ENCODE data around the gene LCN10. TPM values are rescaled to one million over a fixed set of nuclear protein-coding genes. Genes with fewer than 3 reads are reported as not detected.

LCN10 gene
- total RNA-seq, result not detected
- 0.83 TPM for polyA plus RNA-seq (2013, experiment 1 of 2)
- 1.1 TPM for polyA plus RNA-seq (2013, experiment 2 of 2)
- total RNA-seq, result 0 to 0.36 (median 0) reads per million in 172 experiments

DNA sequence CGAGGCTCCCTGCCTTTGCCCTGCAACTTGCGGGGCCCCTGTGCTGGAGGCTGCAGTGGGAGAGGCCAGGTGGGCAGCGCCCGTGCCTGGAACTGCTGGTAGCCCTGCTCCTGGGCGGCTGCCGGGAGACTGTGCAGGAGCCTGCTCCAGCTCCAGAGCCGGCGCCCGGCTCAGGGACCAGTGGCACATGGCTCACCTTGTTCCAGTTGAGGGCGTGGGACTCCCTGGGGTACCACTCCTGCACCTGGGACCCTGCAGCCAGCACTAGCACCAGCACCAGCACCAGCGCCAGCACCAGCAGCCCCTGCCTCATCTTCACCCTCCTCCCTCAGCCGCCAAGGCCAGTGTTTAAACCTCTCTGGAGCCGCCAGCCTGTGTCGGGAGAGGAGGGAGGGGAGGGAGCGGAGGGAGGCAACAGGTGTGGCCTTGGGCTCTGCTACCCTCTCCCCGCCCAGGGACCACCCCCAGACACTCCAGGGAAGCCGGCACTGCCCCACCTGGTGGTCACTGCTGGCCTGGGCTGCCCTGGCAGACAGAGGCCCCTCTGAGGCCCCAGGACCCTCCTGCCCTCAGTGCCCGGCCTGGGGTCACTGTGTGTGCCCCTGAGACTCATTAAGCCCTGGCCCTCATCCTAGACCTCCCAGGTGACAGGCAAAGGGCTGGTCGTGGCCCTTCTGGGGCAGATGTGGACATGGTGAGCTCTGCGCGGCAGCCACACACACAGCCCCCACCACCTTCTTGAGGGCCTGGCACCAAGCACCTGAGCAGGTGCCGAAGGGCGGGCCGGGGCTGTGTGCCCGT is at the start of gene LCN10:
Gene LCN10 (minus strand): TSS at position 350 of the 801 bp plus-strand sequence. CDS start 37 bp downstream, at position 313.
- DNase-seq (no peak), ATAC-seq (ENCODE audit: poor library complexity) (no peak)
- Histone ChIP-seq H3K4me1 (ENCODE audit: insufficient read depth, low read length) (peaks cover 19% of the 10 kb centered on the region), H3K27me3 (ENCODE audit: control insufficient read depth in 1 of 2, insufficient read depth in 2 of 2, low read length in 2 of 2) (peaks cover 9 to 14% of the 10 kb centered on the region in 2 experiments), H3K4me3 (ENCODE audit: low read length) (peak within 1 kb of the TSS; percentile 47), H3K9me3 (ENCODE audit: control insufficient read depth in 1 of 2, insufficient read depth in 1 of 2, low read length in 2 of 2) (peaks cover 0 to 29% of the 10 kb centered on the region in 2 experiments), H3K36me3 (ENCODE audit: insufficient read depth, low read length) (no peaks in the 10 kb centered on the region), H3K27ac (ENCODE audit: low read depth in 1 of 2, low read length in 2 of 2) (no peak within 1 kb of the TSS)
- no peak within 1 kb of the TSS for H3K27ac Mint-ChIP-seq
- TF ChIP-seq CTCF (IDR thresholded peaks at IDR 0.05), result no peak
- peaks cover 4% of the 10 kb centered on the region for H3K27me3 Mint-ChIP-seq
- POLR2A ChIA-PET, result no interaction called here
- intact Hi-C loops (cut with DNase I, micrococcal nuclease), result no loop called here
- peak within 1 kb of the TSS; percentile 63 for H3K4me3 Mint-ChIP-seq
- H3K36me3 Mint-ChIP-seq (ENCODE audit: low read depth), result no peaks in the 10 kb centered on the region
- H3K4me1 Mint-ChIP-seq (ENCODE audit: low read depth), result no peaks in the 10 kb centered on the region
- H3K9me3 Mint-ChIP-seq, result no peaks in the 10 kb centered on the region
- CTCF ChIA-PET, result no interaction called here

DNA sequence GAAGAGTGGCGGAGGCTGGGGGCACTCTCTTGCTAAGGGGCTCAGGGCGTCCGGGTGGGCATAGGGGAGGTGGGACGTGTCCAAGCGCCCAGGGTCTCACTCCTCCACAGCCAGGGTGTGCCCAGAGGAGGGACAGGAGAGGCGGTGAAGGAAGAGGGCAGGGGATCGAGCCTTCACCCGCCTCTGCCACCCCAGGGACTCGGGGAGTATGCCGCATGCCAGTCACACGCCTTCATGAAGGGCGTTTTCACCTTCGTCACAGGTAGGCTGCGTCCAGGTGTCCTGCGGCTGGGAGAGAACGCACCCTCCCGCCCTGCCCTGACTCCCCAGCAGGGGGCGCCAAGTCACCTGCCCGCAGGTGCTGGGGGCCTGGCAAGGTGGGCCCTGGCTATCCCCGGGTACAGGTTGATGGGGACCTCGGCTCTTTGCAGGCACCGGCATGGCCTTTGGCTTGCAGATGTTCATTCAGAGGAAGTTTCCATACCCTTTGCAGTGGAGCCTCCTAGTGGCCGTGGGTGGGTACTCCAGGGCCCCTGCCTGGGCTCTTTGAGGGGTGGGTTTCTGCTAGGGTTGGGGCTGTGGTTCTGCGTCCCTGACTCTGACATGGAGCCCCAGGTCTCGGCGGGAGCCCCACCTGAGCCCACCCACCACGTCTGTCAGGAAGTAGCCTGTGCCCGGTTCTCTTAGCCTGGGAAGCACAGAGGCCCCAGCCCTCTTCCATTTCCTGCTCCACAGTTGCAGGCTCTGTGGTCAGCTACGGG is 49.0 kb upstream of the LCN10 start:
- TF ChIP-seq CTCF (IDR thresholded peaks at IDR 0.05), result peak; percentile 99
- Mint-ChIP-seq H3K4me3 (peak overlapping the region; percentile 91), H3K27me3 (no peaks in the 10 kb centered on the region), H3K27ac (peak overlapping the region; percentile 99), H3K36me3 (ENCODE audit: low read depth) (no peaks in the 10 kb centered on the region), H3K4me1 (ENCODE audit: low read depth) (peaks cover 47% of the 10 kb centered on the region), H3K9me3 (no peaks in the 10 kb centered on the region)
- CTCF ChIA-PET, result interaction anchor here (0.7 to 1.4 kb wide), 3 partner anchors 16 to 243 kb away, joined by 3 to 4 read pairs (median 4); partner anchors contain the start of genes AJM1 and RABL6
- Histone ChIP-seq H3K4me3 (ENCODE audit: low read length) (peak overlapping the region; percentile 77), H3K36me3 (ENCODE audit: insufficient read depth, low read length) (peaks cover 14% of the 10 kb centered on the region), H3K9me3 (ENCODE audit: control insufficient read depth in 1 of 2, insufficient read depth in 1 of 2, low read length in 2 of 2) (no peaks in the 10 kb centered on the region), H3K27me3 (ENCODE audit: control insufficient read depth in 1 of 2, insufficient read depth in 2 of 2, low read length in 2 of 2) (no peaks in the 10 kb centered on the region), H3K27ac (ENCODE audit: low read depth in 1 of 2, low read length in 2 of 2) (peak overlapping the region; percentile 95), H3K4me1 (ENCODE audit: insufficient read depth, low read length) (peaks cover 33% of the 10 kb centered on the region)
- POLR2A ChIA-PET, result interaction anchor here (0.7 to 4.4 kb wide), 6 partner anchors 9 to 286 kb away, joined by 3 to 30 read pairs (median 3); partner anchors contain the start of genes CLIC3, RABL6 and UAP1L1
- intact Hi-C loops (cut with DNase I, micrococcal nuclease), result loop anchor here in 1 of 2 experiments (1.0 to 10.0 kb wide), 3 partner anchors 9 to 663 kb away; partner anchors contain the start of genes C8G, FBXW5 and NSMF
- peak; percentile 35 for ATAC-seq (ENCODE audit: poor library complexity)
- peak; percentile 39 to 89 (median 68) for DNase-seq

Data from CD4-positive, alpha-beta T cell (primary cell).